Activated naive CD4-positive, alpha-beta T cell treated with anti-CD3 and anti-CD28 coated beads for 36 hours (primary cell): ENCODE measurements around the gene BIN1. TPM values are rescaled to one million over a fixed set of nuclear protein-coding genes. Genes with fewer than 3 reads are reported as not detected.
A peak's percentile ranks its signal among the peaks of the same experiment; 100 is the strongest.

Experiments
- CTCF ChIA-PET: fragments of 350-600 bp; sonication (Branson Sonifier 250); formaldehyde crosslinking; loops from one replicate; lab custom pipeline; 2021; ENCODE audit warnings: antibody characterized with exemption; lab: Charles Lee
- DNase-seq: peaks from one replicate; pipeline ENCODE4 v3.0.0-alpha.2; 2020
- H3K27ac Mint-ChIP-seq: one replicate; pipeline ENCODE4 v1.8.0; 2021; ENCODE audit warnings: mild to moderate bottlenecking, mixed read lengths
- H3K27me3 Mint-ChIP-seq: one replicate; pipeline ENCODE4 v1.8.0; 2021; ENCODE audit warnings: low read depth, mixed read lengths
- H3K36me3 Mint-ChIP-seq: one replicate; pipeline ENCODE4 v1.8.0; 2021; ENCODE audit warnings: low read depth, mixed read lengths
- H3K4me1 Mint-ChIP-seq: one replicate; pipeline ENCODE4 v1.8.0; 2021; ENCODE audit warnings: low read depth, mixed read lengths
- H3K4me3 Mint-ChIP-seq: one replicate; pipeline ENCODE4 v1.8.0; 2021; ENCODE audit warnings: mild to moderate bottlenecking, moderate library complexity, mixed read lengths
- H3K9me3 Mint-ChIP-seq: one replicate; pipeline ENCODE4 v1.8.0; 2021; ENCODE audit warnings: mixed read lengths
- intact Hi-C: fragments of 100-400 bp; cut with micrococcal nuclease; formaldehyde crosslinking; loops from one replicate; pipeline ENCODE4 v1.15.1; 2023
- total RNA-seq, 2 experiments: library from RNA; stranded (reverse); gene quantifications; one replicate each; pipeline ENCODE4 v1.2.3, GENCODE V29; 2021

Gene BIN1
- total RNA-seq, 2 experiments from 2014 or later = 50.4 to 51.1 TPM

DNA sequence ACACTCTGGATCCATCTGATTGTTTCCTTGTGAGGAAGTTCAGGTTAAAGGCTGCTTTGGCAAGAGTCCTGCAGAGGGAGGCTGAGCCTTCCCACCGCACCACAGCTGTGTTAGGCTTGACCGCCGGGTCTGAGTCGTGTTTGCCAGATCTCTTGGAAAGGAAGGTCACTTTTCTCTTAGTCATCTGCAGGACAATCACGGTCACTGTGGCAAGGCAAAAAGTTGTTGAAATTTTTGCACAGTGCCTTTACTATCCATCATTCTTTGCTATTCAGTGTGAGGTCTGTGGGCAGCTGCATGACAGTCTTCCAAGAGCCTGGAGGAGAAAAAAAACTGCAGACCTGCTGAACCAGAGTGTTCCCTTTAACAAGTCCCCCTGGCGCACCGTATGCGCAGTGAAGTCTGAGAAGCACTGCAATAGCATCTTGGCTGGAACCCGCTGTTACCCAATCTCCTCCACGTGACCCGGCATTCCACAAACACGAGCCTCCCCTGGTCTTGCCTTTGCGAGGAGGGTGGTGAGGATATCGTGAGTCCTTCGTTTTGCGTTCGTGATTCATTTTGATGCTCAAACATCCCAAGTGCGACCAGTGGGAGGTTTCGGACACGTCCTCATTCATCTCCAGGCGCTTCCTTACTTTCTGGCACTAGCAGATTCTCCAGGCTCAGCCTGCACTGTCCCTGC is 23.0 kb downstream of the BIN1 start:
- no peaks in the 10 kb centered on the region for H3K36me3 Mint-ChIP-seq
- H3K27ac Mint-ChIP-seq = peak overlapping the region; percentile 24
- H3K4me3 Mint-ChIP-seq = no peak overlapping the region
- H3K9me3 Mint-ChIP-seq = no peaks in the 10 kb centered on the region
- no peaks in the 10 kb centered on the region for H3K27me3 Mint-ChIP-seq
- CTCF ChIA-PET = interaction anchor here (1.2 to 1.5 kb wide), 2 partner anchors 16 kb away, joined by 5 to 6 read pairs; no protein-coding TSS in a partner anchor
- DNase-seq = no peak
- intact Hi-C loops = loop anchor here (5.0 kb wide), 3 partner anchors 393 to 618 kb away; partner anchors contain the start of gene SFT2D3
- peaks cover 57% of the 10 kb centered on the region for H3K4me1 Mint-ChIP-seq

- no peaks in the 10 kb centered on the region for H3K36me3 Mint-ChIP-seq
- no peak for DNase-seq
- H3K4me1 Mint-ChIP-seq = peaks cover 66% of the 10 kb centered on the region
- no peak overlapping the region for H3K27ac Mint-ChIP-seq
- CTCF ChIA-PET = interaction anchor here (0.6 to 1.5 kb wide), 3 partner anchors 13 to 33 kb away, joined by 3 to 5 read pairs (median 4); no protein-coding TSS in a partner anchor
- no peaks in the 10 kb centered on the region for H3K27me3 Mint-ChIP-seq
- intact Hi-C loops = loop anchor here (5.0 kb wide), 3 partner anchors 394 to 619 kb away; partner anchors contain the start of gene SFT2D3
- H3K4me3 Mint-ChIP-seq = peak overlapping the region; percentile 22
- H3K9me3 Mint-ChIP-seq = no peaks in the 10 kb centered on the region
Observed at GRCh38 chr2:127082974-127083373, 24.0 kb downstream of the BIN1 start.

DNA sequence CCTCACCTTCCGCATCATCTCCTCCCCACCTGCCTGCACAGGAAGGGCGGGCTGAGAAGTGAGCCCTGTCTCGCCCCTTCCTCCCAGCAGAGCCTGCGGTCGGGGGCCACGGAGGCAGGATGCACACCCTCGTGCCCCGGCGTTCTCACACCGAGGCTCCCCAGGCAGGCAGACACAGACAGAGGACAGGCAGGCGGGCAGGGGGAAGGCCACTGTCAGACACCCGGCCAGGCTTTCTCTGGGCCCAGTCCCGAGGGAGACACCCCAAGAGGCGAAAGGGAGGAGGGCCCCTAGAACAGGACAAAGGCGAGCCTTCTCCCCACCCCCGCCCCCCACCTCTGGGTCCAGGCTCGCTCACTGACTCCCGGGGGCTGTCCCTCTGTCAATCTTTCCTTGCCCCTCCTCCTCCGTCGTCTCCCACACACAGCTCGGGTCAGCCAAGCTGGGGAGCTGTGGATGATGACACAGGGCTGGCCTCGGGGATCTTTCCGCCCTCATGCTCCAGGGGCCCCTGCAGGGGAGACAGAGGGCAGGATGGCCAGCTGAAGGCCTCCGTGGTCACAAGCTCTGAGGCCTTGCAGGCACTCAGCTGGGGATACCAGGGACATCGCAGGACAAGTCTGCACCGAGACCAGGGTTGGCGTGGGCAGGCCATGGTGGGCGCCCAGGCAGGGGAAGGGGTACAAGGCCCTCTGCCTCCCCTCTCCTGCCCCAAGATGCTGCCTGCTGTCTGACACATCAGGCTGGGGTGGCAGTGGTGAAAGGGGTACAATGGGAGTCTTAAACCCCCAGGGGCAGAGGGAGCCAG is 24.9 kb downstream of the BIN1 start:
- CTCF ChIA-PET = interaction anchor here (0.8 to 5.9 kb wide), 4 partner anchors 12 to 16 kb away, joined by 3 to 47 read pairs (median 4); no protein-coding TSS in a partner anchor
- peak overlapping the region; percentile 82 for H3K4me3 Mint-ChIP-seq
- H3K27me3 Mint-ChIP-seq = no peaks in the 10 kb centered on the region
- intact Hi-C loops = loop anchor here (1.0 to 5.0 kb wide), 8 partner anchors 18 to 620 kb away; partner anchors contain the start of genes ERCC3, IWS1, MAP3K2 and SFT2D3
- H3K4me1 Mint-ChIP-seq = peaks cover 74% of the 10 kb centered on the region
- no peaks in the 10 kb centered on the region for H3K9me3 Mint-ChIP-seq
- H3K36me3 Mint-ChIP-seq = no peaks in the 10 kb centered on the region
- H3K27ac Mint-ChIP-seq = peak overlapping the region; percentile 91
- peak; percentile 86 for DNase-seq

GRCh38 chr2:127080938-127081755 is 25.8 kb downstream of the BIN1 start:
- Mint-ChIP-seq H3K27ac (peak overlapping the region; percentile 91), H3K4me1 (peaks cover 79% of the 10 kb centered on the region), H3K4me3 (peak overlapping the region; percentile 82), H3K36me3 (peaks cover 3% of the 10 kb centered on the region), H3K9me3 (no peaks in the 10 kb centered on the region), H3K27me3 (no peaks in the 10 kb centered on the region)
- DNase-seq = peak; percentile 68
- CTCF ChIA-PET = interaction anchor here (0.8 to 5.9 kb wide), 5 partner anchors 10 to 146 kb away, joined by 3 to 47 read pairs (median 3); no protein-coding TSS in a partner anchor
- intact Hi-C loops = loop anchor here (1.0 to 5.0 kb wide), 10 partner anchors 17 to 621 kb away; partner anchors contain the start of genes BIN1, ERCC3, IWS1 and MAP3K2

DNA sequence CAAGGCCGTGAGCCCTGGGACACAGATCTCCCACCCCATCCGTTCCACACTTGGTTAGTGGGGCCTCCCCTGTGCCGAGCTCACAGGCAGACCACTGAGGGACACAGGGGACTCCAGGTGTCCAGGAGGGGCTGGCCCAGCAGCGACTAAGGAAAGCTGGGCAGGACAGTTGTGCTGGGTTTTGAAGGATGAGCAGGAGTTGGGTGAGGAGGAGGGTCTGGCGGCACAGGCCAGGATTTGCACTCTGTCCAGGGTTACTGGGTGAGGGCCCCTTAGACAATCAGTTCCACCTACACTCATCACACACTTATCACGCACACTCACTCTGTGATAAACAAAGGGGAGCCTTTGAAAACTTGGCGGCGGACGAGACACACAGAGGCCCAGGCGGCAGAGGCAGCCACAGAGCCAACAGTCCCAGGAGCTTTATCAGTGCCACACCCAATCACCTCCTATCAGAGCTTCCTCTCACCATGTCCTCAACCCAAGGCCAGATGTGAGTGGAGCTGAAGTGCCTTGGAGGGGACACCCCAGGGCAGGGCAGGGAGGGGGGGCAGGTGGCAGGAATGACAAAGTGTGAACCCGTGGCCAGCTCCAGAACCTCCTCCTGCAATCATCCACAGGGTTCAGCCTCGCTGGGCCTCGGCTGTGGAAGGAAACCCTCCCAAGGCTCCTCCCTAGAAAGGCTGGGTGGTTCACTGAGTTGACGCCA is 26.6 kb downstream of the BIN1 start:
- Mint-ChIP-seq H3K9me3 (no peaks in the 10 kb centered on the region), H3K27me3 (no peaks in the 10 kb centered on the region), H3K27ac (peak overlapping the region; percentile 91), H3K36me3 (peaks cover 4% of the 10 kb centered on the region), H3K4me1 (peaks cover 77% of the 10 kb centered on the region), H3K4me3 (peak overlapping the region; percentile 82)
- peak; percentile 92 for DNase-seq
- intact Hi-C loops = loop anchor here (1.0 to 5.0 kb wide), 8 partner anchors 27 to 622 kb away; partner anchors contain the start of genes BIN1, ERCC3, MAP3K2 and SFT2D3
- CTCF ChIA-PET = interaction anchor here (0.6 to 5.9 kb wide), 5 partner anchors 9 to 398 kb away, joined by 3 to 47 read pairs (median 3); no protein-coding TSS in a partner anchor

DNA sequence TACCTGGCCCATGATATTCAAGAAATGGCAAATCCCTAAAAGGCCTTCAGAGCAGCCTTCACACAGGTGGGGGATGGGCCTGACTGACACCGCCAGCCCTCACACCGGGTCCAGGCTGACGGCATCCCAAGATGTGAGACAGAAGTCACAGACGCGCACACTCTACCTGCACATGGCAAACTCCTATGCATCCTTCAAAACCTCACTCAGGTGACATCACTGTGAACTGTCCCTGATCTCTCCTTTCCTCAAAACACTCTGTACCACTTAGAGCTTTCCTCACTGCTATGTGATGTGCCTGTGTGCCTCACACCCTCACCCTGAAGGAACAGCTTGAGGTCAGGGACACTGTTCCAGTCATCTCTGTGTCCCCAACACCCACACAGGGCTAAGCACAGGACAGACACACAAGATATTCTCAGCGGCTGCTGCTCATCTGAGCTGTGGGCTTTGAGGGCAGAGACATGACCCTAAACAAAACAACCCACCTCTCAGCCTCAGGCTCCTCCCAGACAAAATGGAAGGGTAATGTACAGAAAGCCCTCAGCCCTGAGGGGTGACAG is 27.5 kb downstream of the BIN1 start:
- H3K4me1 Mint-ChIP-seq = peaks cover 70% of the 10 kb centered on the region
- intact Hi-C loops = no loop called here

GRCh38 chr2:127078666-127079270 is 28.2 kb downstream of the BIN1 start:
- Mint-ChIP-seq H3K36me3 (peaks cover 4% of the 10 kb centered on the region), H3K4me3 (peak overlapping the region; percentile 14), H3K27me3 (no peaks in the 10 kb centered on the region), H3K4me1 (peaks cover 67% of the 10 kb centered on the region), H3K27ac (peak overlapping the region; percentile 55), H3K9me3 (no peaks in the 10 kb centered on the region)
- CTCF ChIA-PET = interaction anchor here (0.7 to 5.9 kb wide), 2 partner anchors 10 to 11 kb away, joined by 3 to 47 read pairs; no protein-coding TSS in a partner anchor
- peak; percentile 19 for DNase-seq
- intact Hi-C loops = no loop called here

More for the DNA sequence above, 27.5 kb downstream of the BIN1 start:
- H3K36me3 Mint-ChIP-seq = peaks cover 4% of the 10 kb centered on the region
- H3K9me3 Mint-ChIP-seq = no peaks in the 10 kb centered on the region
- peak; percentile 16 for DNase-seq
- CTCF ChIA-PET = interaction anchor here (1.5 to 5.9 kb wide), 2 partner anchors 8 to 11 kb away, joined by 5 to 47 read pairs; no protein-coding TSS in a partner anchor
- no peaks in the 10 kb centered on the region for H3K27me3 Mint-ChIP-seq
- H3K4me3 Mint-ChIP-seq = peak overlapping the region; percentile 34
- peak overlapping the region; percentile 55 for H3K27ac Mint-ChIP-seq

- CTCF ChIA-PET = interaction anchor here (5.9 kb wide), 1 partner anchor 10 kb away, joined by 47 read pairs; no protein-coding TSS in a partner anchor
- intact Hi-C loops = no loop called here
- Mint-ChIP-seq H3K4me3 (no peak overlapping the region), H3K4me1 (peaks cover 60% of the 10 kb centered on the region), H3K36me3 (peaks cover 4% of the 10 kb centered on the region), H3K27me3 (no peaks in the 10 kb centered on the region), H3K9me3 (no peaks in the 10 kb centered on the region), H3K27ac (peak overlapping the region; percentile 48)
- no peak for DNase-seq
Observed at GRCh38 chr2:127078028-127078427, 28.9 kb downstream of the BIN1 start.

GRCh38 chr2:127076924-127077323 is 30.0 kb downstream of the BIN1 start:
- no peak overlapping the region for H3K4me3 Mint-ChIP-seq
- intact Hi-C loops = no loop called here
- no peak for DNase-seq
- no peaks in the 10 kb centered on the region for H3K9me3 Mint-ChIP-seq
- H3K27ac Mint-ChIP-seq = no peak overlapping the region
- CTCF ChIA-PET = interaction anchor here (1.1 to 5.9 kb wide), 2 partner anchors 9 to 26 kb away, joined by 3 to 47 read pairs; no protein-coding TSS in a partner anchor
- H3K36me3 Mint-ChIP-seq = peaks cover 4% of the 10 kb centered on the region
- H3K4me1 Mint-ChIP-seq = peaks cover 55% of the 10 kb centered on the region
- H3K27me3 Mint-ChIP-seq = no peaks in the 10 kb centered on the region

GRCh38 chr2:127076290-127076689 is 30.7 kb downstream of the BIN1 start:
- no peak overlapping the region for H3K4me3 Mint-ChIP-seq
- CTCF ChIA-PET = interaction anchor here (1.1 to 5.9 kb wide), 2 partner anchors 8 to 25 kb away, joined by 3 to 47 read pairs; no protein-coding TSS in a partner anchor
- peaks cover 53% of the 10 kb centered on the region for H3K4me1 Mint-ChIP-seq
- H3K9me3 Mint-ChIP-seq = no peaks in the 10 kb centered on the region
- no peaks in the 10 kb centered on the region for H3K27me3 Mint-ChIP-seq
- peak overlapping the region; percentile 51 for H3K27ac Mint-ChIP-seq
- H3K36me3 Mint-ChIP-seq = peaks cover 4% of the 10 kb centered on the region
- intact Hi-C loops = no loop called here
- no peak for DNase-seq
